Stimulated activated naive CD8-positive, alpha-beta T cell treated with anti-CD3 and anti-CD28 coated beads, Interleukin-15, amount 100 ng/mL, for 72 hours (primary cell): Measurements from ENCODE around the gene VAV2.

Experiments
- ATAC-seq: fragments of 150-1000 bp; cut with Tn5 transposase; 2 replicates; pipeline ENCODE4 v1.10.0; 2021; ENCODE audit warnings: mild to moderate bottlenecking, moderate library complexity
- DNase-seq, 2 donors: peaks; one replicate each; pipeline ENCODE4 v3.0.0; 2021 to 2022
- H3K27ac Mint-ChIP-seq, 2 donors: one replicate each; pipeline ENCODE4 v1.8.0; 2022; ENCODE audit warnings: mild to moderate bottlenecking in 2 of 2, mixed read lengths in 2 of 2, moderate library complexity in 2 of 2
- H3K27me3 Mint-ChIP-seq: one replicate; pipeline ENCODE4 v1.8.0; 2022; ENCODE audit warnings: mixed read lengths
- H3K4me1 Mint-ChIP-seq: one replicate; pipeline ENCODE4 v1.8.0; 2022; ENCODE audit warnings: mild to moderate bottlenecking, mixed read lengths
- H3K4me3 Mint-ChIP-seq, 2 donors: one replicate each; pipeline ENCODE4 v1.8.0; 2022; ENCODE audit warnings: mild to moderate bottlenecking in 2 of 2, mixed read lengths in 2 of 2, moderate library complexity in 1 of 2
- H3K9me3 Mint-ChIP-seq, 2 donors: one replicate each; pipeline ENCODE4 v1.8.0; 2022; ENCODE audit warnings: mixed read lengths in 2 of 2

Gene VAV2

DNA sequence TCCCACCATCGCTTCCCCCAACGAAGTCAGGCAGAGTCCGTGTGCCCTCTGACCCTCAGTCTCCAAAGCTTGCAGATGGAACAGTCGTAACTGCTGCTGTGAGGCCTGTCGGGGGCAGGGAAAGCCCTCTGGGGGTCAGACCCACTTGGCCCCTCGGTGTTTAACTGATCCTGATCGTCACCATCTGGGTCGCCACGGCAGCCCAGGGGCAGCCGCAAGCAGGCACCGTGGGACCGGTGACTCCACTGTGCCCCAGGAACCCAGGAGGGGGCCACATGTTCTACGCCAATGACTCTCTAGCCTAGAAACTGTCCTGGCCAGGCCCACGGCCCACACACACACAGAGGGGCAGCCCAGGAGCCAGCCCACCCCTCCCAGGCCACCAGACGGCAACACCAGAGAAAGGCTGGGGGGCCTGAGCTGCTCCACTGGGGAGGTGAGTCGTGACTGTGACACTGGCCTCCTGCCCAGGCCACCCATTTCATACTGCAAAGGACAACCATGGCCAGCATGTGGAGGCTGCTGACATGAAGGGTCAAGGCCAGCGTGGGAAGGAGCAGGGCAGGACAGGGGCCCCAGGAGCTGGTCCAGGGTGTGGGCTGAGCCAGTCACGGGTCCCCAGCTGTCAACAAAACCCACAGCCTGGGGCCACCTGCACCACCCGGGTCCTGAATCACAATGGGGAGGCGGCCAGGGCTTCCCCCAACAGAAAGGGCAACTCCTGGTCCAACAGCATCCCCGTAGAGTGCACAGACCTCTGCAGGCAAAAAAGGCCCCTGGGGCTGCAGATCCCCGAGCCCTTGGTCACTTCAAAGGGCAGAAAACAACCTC, 20.8 kb downstream of the VAV2 start:
- no peaks in the 10 kb centered on the region for H3K4me1 Mint-ChIP-seq
- ATAC-seq (no peak), DNase-seq (no peak)
- H3K27ac Mint-ChIP-seq: no peak overlapping the region
- no peaks in the 10 kb centered on the region for H3K27me3 Mint-ChIP-seq
- no peaks in the 10 kb centered on the region for H3K9me3 Mint-ChIP-seq
- no peak overlapping the region for H3K4me3 Mint-ChIP-seq

DNA sequence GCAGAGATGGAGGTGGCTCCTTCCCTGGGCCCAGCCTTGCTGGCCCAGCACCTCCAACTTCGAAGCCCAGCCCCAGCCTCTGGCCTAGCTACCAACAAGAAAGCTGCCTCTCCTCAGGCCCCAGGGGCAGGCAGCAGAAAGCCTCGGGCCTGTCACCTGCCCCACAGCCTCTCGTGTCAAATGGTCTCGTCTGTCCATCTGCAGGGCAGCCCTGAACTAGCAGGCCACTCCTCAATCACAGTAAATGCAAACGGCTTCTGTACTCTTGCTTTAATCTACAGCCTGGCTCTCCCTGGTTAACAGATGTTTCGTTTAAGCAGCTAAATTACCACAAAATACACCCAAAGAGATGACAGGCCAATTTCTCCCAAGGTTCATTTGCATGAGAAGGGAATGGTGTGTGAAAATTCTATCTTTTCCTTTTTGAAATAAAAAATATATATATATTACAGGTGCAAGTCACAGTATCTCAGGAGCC, 21.5 kb downstream of the VAV2 start:
- ATAC-seq (no peak), DNase-seq (no peak)
- H3K9me3 Mint-ChIP-seq: no peaks in the 10 kb centered on the region
- H3K4me1 Mint-ChIP-seq: no peaks in the 10 kb centered on the region
- no peak overlapping the region for H3K4me3 Mint-ChIP-seq
- H3K27me3 Mint-ChIP-seq: no peaks in the 10 kb centered on the region
- H3K27ac Mint-ChIP-seq: no peak overlapping the region

DNA sequence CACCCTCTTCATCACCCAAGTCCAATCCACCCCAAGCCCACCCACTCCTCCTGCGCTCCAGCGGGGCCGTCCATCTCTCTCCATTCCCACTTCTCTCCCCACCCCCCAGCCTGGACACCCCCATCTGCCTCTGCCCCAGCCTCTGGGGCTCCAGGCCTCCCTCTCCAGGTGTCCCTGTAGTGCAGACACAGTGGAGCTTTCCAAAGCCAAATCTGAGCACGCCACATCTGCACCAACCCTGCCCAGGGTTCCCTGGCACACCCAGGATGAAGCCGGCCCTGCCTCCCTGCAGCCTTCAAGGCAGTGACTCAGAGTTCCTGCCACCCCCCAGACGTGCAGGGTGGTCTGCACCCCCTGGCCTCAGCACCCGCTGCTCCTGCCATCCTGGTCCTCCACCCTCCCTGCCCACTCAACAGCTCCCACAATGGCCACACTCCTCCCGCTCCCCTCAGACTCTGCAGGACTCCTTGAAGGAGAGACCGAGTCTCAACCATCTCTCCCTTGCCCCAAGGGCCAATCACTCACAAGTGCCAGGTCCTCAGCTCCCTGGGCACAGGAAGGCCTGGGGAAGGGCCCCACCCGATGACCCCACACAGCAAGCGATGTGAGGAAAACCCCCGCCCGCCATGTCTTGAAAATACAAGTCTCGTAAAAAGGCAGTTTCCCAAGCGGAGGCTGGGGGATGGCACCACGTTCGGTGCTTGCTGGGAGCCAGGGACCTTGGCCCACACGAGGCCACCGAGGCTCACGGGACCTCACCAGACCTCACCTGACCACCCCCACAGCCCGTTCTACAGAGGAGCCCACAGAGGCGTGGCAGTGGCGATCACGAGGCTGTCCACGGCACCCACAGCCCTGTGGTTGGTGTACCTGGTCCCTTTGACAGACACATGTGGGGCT, 22.2 kb downstream of the VAV2 start:
- DNase-seq: no peak
- Mint-ChIP-seq H3K27me3 (no peaks in the 10 kb centered on the region), H3K4me3 (no peak overlapping the region), H3K4me1 (no peaks in the 10 kb centered on the region), H3K27ac (no peak overlapping the region), H3K9me3 (peaks cover under 1% of the 10 kb centered on the region in 2 donors)
- no peak for ATAC-seq

DNA sequence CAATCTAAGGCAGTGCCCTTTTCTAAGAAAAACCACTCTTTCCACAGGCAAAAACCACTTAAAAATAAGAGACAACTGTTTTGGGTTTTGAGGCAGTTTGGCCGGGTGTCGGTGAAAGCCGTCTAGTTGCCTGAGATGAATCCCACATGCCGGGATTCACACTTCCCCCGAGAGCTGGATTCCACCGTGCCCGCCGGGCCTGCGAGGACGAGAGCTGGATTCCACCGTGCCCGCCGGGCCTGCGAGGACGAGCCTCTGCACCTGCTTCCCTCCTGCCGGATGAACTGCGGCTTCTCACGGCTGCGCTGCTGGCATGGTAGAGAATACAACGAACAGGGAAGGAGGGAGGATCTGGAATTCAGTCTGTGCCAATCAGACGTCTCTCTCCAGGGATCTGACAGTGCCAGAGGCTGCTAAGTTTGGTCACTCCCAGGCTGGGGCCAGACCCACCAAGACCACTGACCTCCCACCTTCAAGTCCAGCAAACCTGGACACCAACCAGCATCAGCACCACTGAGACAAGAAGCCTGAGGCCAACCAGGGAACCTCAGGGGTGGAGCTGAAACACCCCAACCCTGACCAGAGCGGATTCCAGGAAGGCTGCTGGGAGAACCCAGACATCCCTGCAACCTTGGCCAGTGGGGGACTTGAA, 23.0 kb downstream of the VAV2 start:
- H3K27me3 Mint-ChIP-seq: no peaks in the 10 kb centered on the region
- no peaks in the 10 kb centered on the region for H3K4me1 Mint-ChIP-seq
- peaks cover 8 to 9% of the 10 kb centered on the region in 2 donors for H3K9me3 Mint-ChIP-seq
- no peak overlapping the region for H3K27ac Mint-ChIP-seq
- H3K4me3 Mint-ChIP-seq: no peak overlapping the region
- no peak for DNase-seq
- no peak for ATAC-seq

DNA sequence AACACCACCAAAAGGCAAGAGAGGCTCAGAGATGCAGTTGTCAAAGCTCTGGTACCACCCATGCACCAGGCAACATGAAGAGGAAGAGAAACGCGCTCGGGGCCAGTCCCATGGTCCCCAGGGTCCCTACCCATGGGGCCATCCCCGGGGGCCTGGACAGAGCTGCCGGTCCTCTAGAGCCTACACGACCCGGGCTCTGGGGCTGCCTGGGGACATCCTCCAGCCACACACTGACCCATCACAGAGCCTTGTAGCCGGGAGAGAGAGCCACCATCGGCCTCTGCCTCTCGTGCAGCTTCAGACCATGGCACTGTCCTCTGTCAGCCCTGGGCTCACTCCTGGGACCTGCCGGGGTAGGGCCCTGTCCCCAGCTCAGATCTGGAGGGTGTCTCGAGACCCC, 23.7 kb downstream of the VAV2 start:
- Mint-ChIP-seq H3K4me3 (no peak overlapping the region), H3K9me3 (peaks cover 8 to 9% of the 10 kb centered on the region in 2 donors), H3K27me3 (no peaks in the 10 kb centered on the region), H3K4me1 (no peaks in the 10 kb centered on the region), H3K27ac (no peak overlapping the region)
- ATAC-seq: no peak
- no peak for DNase-seq

DNA sequence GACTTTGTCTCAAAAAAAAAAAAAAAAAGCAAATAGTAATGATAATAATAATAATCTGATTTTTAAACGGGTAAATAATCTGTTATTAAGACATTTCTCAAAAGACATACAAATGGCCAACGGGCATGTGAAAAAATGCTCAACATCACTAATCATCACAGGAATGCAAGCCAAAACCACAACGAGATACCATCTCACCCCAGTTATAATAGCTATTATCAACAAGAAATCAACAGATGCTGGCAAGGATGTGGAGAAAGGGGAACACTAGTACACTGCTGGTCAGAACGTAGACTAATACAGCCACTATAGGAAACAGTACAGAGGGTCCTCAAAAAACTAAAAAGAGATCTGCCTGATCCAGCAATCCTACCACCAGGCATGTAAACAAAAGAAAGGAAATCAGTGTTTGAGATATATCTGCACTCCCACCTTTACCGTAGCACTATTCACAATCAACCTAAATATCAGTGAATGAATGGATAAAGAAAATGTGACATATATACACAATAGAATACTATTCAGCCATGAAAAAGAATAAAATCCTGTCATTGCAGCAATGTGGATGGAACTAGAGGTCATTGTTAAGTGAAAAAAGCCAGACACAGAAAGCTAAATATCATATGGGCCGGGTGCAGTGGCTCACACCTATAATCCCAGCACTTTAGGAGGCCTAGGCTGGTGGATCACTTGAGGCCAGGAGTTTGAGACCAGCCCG, 24.9 kb downstream of the VAV2 start:
- Mint-ChIP-seq H3K27ac (no peak overlapping the region), H3K4me1 (no peaks in the 10 kb centered on the region), H3K27me3 (no peaks in the 10 kb centered on the region), H3K4me3 (no peak overlapping the region), H3K9me3 (peaks cover 8 to 9% of the 10 kb centered on the region in 2 donors)
- DNase-seq: no peak
- no peak for ATAC-seq

DNA sequence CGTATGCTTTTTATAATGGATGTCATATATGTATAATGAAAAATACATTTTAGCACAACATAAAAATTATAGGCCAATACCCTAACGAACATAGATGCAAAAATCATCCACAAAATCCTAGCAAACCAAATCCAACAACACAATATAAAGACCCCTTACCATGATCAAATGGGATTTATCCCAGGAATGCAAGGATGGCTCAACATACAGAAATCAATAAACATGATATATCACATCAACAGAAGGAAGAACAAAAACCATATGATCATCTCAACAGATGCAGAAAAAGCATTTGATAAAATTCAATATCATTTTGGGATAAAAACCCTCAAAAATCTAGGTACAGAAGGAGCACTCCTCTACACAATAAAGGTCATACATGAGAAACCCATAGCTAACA, 27.7 kb downstream of the VAV2 start:
- peaks cover 8 to 9% of the 10 kb centered on the region in 2 donors for H3K9me3 Mint-ChIP-seq
- H3K4me3 Mint-ChIP-seq: no peak overlapping the region
- H3K27ac Mint-ChIP-seq: no peak overlapping the region
- H3K27me3 Mint-ChIP-seq: no peaks in the 10 kb centered on the region
- DNase-seq (no peak), ATAC-seq (no peak)
- H3K4me1 Mint-ChIP-seq: no peaks in the 10 kb centered on the region

DNA sequence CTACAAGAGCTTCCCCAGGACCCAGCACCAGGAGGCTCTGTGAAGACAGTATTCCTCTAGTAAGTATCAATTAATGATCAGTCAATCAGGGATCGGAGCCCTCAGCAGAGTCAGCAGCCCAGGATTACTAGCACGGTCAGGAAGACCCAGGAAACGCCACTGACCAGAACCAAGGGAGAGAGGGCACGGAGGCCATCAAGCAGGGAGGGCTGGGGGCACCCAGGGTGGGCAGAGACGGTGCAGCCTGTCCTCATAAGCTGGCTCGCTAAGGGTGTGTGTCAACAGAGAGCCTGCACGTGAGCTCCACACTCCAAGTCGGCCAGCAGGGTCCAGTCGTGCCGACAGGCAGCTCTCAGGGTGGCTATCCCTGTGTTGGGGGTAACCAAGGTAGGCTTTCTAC, 29.0 kb downstream of the VAV2 start:
- peaks cover 8 to 9% of the 10 kb centered on the region in 2 donors for H3K9me3 Mint-ChIP-seq
- no peak for DNase-seq
- H3K27me3 Mint-ChIP-seq: no peaks in the 10 kb centered on the region
- H3K4me1 Mint-ChIP-seq: no peaks in the 10 kb centered on the region
- H3K27ac Mint-ChIP-seq: no peak overlapping the region
- H3K4me3 Mint-ChIP-seq: no peak overlapping the region
- ATAC-seq: no peak

DNA sequence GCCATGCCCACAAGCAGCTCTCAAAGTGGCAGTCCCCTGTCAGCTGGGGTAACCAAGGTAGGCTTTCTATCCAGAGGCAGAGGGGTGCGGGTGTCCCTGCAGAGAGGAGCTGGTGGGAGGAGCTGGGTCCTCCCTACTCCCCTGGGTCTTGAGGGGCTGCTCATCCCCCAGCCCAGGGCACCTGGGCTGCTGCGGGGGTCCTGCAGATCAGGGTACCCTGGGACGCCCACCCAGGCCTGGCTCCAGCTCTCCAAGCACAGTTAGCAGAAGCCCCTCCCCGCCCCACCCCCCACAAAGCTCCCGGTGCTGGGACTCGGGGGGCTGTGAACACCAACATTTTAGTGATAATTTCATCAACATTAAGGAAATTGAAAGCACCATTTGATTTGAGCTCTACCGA, 29.8 kb downstream of the VAV2 start:
- DNase-seq (no peak), ATAC-seq (no peak)
- H3K4me1 Mint-ChIP-seq: peaks cover 3% of the 10 kb centered on the region
- H3K4me3 Mint-ChIP-seq: no peak overlapping the region
- H3K9me3 Mint-ChIP-seq: peaks cover 8 to 9% of the 10 kb centered on the region in 2 donors
- no peak overlapping the region for H3K27ac Mint-ChIP-seq
- no peaks in the 10 kb centered on the region for H3K27me3 Mint-ChIP-seq

DNA sequence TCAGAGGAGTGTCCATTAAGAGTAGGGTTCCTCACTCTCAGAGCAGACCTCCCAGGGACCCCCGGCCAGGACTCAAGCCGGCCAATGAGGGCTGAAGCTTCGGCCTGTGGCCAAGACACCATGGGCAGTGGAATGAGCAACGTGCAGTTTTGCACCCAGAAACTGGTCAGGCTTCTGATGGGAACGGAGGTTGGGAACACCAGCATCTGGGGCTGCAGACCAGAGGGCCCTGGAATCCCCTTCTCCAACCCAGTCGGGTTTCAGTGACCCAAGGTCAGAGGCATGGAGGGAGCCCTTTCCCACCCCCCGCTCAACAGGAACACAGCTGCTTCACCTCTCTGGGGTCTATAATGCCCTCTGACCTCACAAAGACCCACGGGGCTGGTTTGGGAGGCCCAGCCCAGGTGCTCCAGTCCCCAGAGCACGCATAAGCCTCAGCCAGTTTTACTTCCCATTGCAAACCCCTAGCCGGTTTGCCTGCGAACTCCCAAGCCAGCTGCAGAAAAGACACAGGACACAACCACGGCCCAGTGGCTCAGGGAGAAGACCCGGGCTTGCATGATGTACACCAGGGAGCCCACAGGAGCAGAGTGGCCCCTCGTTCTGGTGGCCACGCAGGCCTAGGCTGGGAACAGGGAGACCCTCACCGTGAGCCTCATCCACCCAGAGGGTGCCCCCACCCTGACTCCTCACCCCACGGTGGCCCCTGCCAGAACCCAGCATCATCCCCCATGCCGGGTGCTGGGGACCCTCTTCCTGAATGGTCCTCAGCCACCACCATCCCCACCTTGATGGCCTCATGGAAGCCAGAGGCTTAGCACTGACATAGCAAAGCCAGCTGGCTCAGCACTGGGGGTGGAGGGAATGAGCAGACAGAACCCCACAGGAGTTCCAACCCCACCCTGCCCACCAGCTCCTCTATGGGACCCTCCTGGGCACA, 30.6 kb downstream of the VAV2 start:
- peaks cover 12% of the 10 kb centered on the region for H3K4me1 Mint-ChIP-seq
- H3K27me3 Mint-ChIP-seq: no peaks in the 10 kb centered on the region
- H3K27ac Mint-ChIP-seq: no peak overlapping the region
- peaks cover 8 to 9% of the 10 kb centered on the region in 2 donors for H3K9me3 Mint-ChIP-seq
- ATAC-seq (no peak), DNase-seq (no peak)
- H3K4me3 Mint-ChIP-seq: no peak overlapping the region

DNA sequence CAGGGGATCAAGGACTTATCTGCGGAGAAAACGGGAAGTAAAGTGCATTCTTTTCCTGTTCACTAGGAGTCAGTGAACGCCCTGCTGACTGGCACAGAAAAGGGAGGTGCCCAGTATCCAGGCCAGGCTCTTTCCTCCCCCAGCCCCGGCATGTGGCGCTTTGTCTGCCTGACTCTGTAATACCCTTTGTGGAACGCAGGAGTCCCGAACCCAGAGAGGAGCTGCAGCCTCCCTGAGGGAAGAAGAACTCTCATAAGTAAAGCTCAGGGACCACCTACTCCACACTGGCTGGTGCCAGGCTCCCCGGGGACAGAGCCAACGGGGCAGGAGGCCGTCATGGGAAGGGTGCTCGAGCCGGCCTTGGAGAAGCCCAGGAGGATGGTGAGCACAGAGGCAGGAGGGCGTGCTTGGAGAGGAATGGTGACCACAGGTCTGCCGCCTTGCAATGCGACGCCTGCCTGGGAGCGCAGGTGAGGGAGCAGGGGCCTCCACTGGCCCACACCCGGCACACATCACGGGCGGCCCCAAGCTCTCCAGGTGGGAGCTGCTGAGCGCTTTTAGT, 31.5 kb downstream of the VAV2 start:
- Mint-ChIP-seq H3K4me3 (no peak overlapping the region), H3K27ac (peak overlapping the region in 1 of 2 donors; percentile 67), H3K27me3 (no peaks in the 10 kb centered on the region), H3K4me1 (peaks cover 20% of the 10 kb centered on the region), H3K9me3 (peaks cover 8 to 9% of the 10 kb centered on the region in 2 donors)
- no peak for ATAC-seq
- no peak for DNase-seq

DNA sequence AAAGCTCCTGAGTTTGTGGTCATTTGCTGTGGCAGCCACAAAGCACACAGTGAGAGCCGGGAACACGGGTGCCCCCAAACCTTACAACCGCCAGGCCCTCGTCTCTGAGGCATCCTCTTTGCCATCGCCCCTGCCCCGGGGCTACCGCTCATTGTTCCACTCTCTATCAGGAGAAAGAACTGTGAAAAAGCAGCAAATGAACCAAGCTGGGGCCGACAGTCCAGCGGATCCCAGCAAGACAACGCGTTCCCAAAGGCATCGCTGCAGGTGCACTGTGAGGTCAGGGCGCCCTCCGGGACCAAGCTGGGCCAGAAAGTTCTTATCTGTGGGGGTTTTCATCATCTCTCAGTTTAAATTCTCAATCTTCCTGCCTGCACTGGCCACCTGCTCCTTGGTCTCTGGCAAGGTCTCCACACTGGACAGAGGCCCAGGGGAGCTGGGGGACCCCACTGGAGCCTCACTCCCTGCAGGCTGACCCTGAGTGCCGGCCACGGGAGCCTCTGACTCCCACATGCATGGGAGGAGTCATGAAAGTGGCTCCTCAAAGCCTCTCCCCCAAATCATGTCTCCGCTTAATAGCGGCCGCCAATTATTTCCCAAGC, 32.1 kb downstream of the VAV2 start:
- no peaks in the 10 kb centered on the region for H3K27me3 Mint-ChIP-seq
- H3K9me3 Mint-ChIP-seq: peaks cover 8 to 9% of the 10 kb centered on the region in 2 donors
- peaks cover 23% of the 10 kb centered on the region for H3K4me1 Mint-ChIP-seq
- ATAC-seq (no peak), DNase-seq (no peak)
- no peak overlapping the region for H3K4me3 Mint-ChIP-seq
- no peak overlapping the region for H3K27ac Mint-ChIP-seq

DNA sequence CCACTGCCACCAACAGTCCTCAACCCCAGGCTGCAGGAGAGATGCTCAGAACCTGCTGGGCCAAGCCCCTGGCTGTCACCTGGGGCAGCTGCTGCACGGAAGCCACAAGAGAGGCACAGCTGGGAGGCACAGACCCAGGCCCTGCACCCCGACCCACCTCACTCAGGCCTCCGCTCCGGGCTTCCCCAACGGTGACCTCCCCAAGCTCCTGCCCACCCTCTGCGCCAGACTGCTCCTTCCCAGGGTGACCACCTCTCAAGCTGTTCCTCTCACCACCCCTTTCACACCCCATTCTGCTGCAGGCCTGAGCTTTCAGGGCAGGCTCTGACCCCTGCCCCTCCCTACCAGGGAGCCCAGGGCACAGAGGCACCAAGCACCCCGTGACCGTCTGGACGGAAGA, 33.0 kb downstream of the VAV2 start:
- Mint-ChIP-seq H3K27me3 (no peaks in the 10 kb centered on the region), H3K4me3 (no peak overlapping the region), H3K4me1 (peaks cover 32% of the 10 kb centered on the region), H3K9me3 (peaks cover 0 to under 1% of the 10 kb centered on the region in 2 donors), H3K27ac (no peak overlapping the region)
- no peak for DNase-seq
- ATAC-seq: no peak

DNA sequence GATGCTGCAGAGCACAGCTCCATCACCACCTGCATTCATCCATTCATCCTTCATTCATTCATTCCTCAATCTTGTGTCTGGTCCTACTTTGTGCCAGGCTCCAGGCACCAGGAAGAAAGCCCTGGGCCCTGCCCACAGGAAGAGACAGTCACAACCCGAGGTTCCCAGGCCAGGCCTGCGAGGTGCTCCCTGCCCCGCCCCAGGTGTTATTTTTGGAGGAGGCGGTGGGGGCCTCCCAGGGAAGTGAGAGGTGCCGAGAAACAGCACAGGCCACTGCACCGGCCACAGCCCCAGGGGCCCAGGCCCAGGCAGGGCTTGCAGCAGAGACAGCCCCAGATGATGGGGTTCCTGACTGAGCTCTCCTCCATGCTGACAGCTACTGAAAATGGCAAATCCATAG, 33.4 kb downstream of the VAV2 start:
- H3K4me3 Mint-ChIP-seq: no peak overlapping the region

More for the DNA sequence above, 33.4 kb downstream of the VAV2 start:
- Mint-ChIP-seq H3K9me3 (no peaks in the 10 kb centered on the region), H3K27ac (no peak overlapping the region), H3K4me1 (peaks cover 36% of the 10 kb centered on the region), H3K27me3 (no peaks in the 10 kb centered on the region)
- DNase-seq (no peak), ATAC-seq (no peak)
